WTC11 (cell line): ENCODE measurements around the gene KDM3B. TPM values are rescaled to one million over a fixed set of nuclear protein-coding genes. Genes with fewer than 3 reads are reported as not detected.

Experiments
- ATAC-seq: fragments of 200-7000 bp; cut with Tn5 transposase; 2 replicates; pipeline ENCODE4 v1.10.0; 2021; ENCODE audit warnings: mild to moderate bottlenecking, moderate library complexity
- CTCF ChIA-PET: fragments of 300-600 bp; sonication (Branson Sonifier 250); formaldehyde crosslinking; loops from one replicate; lab custom pipeline; 2021; ENCODE audit warnings: antibody characterized with exemption; lab: Charles Lee
- POLR2A ChIA-PET: fragments of 350-600 bp; sonication (Branson Sonifier 250); formaldehyde crosslinking; loops from one replicate; lab custom pipeline; 2021; ENCODE audit warnings: antibody characterized with exemption; lab: Charles Lee
- DNase-seq: peaks from one replicate; pipeline ENCODE4 v3.0.0; 2021; ENCODE audit warnings: low spot score
- H3K27ac Mint-ChIP-seq: 2 replicates; pipeline ENCODE4 v1.8.0; 2021; ENCODE audit warnings: mixed read lengths
- H3K27me3 Mint-ChIP-seq: 2 replicates; pipeline ENCODE4 v1.8.0; 2021; ENCODE audit warnings: low read depth, mild to moderate bottlenecking, moderate library complexity, mixed read lengths
- H3K36me3 Mint-ChIP-seq: 2 replicates; pipeline ENCODE4 v1.8.0; 2021; ENCODE audit warnings: mixed read lengths
- H3K4me1 Mint-ChIP-seq: 2 replicates; pipeline ENCODE4 v1.8.0; 2022; ENCODE audit warnings: mixed read lengths
- H3K4me3 Mint-ChIP-seq: 2 replicates; pipeline ENCODE4 v1.8.0; 2021; ENCODE audit warnings: mild to moderate bottlenecking, moderate library complexity, mixed read lengths
- H3K9me3 Mint-ChIP-seq: 2 replicates; pipeline ENCODE4 v1.8.0; 2021; ENCODE audit warnings: mixed read lengths
- CBFB ChIP-seq: sonication (generic); formaldehyde crosslinking; IDR thresholded peaks from 2 replicates; pipeline ENCODE4 v1.8.1; 2022; ENCODE audit warnings: mild to moderate bottlenecking, low read depth, missing genetic modification reagents
- ELF4 ChIP-seq: sonication (generic); formaldehyde crosslinking; IDR thresholded peaks from 2 replicates; pipeline ENCODE4 v1.8.1; 2022; ENCODE audit warnings: low read depth, mild to moderate bottlenecking, moderate library complexity, missing genetic modification reagents
- HMGA2 ChIP-seq: fragments of 250-450 bp; sonication (Bioruptor Pico); IDR thresholded peaks from 2 replicates; pipeline ENCODE4 v1.4.0; 2021; ENCODE audit warnings: mild to moderate bottlenecking, moderate library complexity
- IRF2 ChIP-seq: sonication (generic); formaldehyde crosslinking; IDR thresholded peaks from 2 replicates; pipeline ENCODE4 v1.8.0; 2022; ENCODE audit warnings: low read depth, missing genetic modification reagents, borderline replicate concordance
- MXD4 ChIP-seq: fragments of 250-450 bp; sonication (Bioruptor Pico); IDR thresholded peaks from 2 replicates; pipeline ENCODE4 v1.8.0; 2021; ENCODE audit warnings: mild to moderate bottlenecking, moderate library complexity, borderline replicate concordance
- NFYB ChIP-seq: sonication (generic); formaldehyde crosslinking; conservative IDR thresholded peaks from 2 replicates; pipeline ENCODE4 v1.8.0; 2022; ENCODE audit warnings: low read depth, missing genetic modification reagents
- NR1H2 ChIP-seq: sonication (generic); formaldehyde crosslinking; IDR thresholded peaks from 2 replicates; pipeline ENCODE4 v1.9.0; 2021; ENCODE audit warnings: mild to moderate bottlenecking, moderate library complexity, missing genetic modification reagents
- NR3C1 ChIP-seq: sonication (generic); formaldehyde crosslinking; conservative IDR thresholded peaks from 2 replicates; pipeline ENCODE4 v1.8.1; 2023; ENCODE audit warnings: low read depth, mild to moderate bottlenecking, missing genetic modification reagents
- SMAD3 ChIP-seq: sonication (generic); formaldehyde crosslinking; IDR thresholded peaks from 2 replicates; pipeline ENCODE4 v1.8.0; 2022; ENCODE audit warnings: missing genetic modification reagents, mild to moderate bottlenecking, borderline replicate concordance
- SMAD4 ChIP-seq: sonication (generic); formaldehyde crosslinking; IDR thresholded peaks from 2 replicates; pipeline ENCODE4 v1.8.0; 2022; ENCODE audit warnings: mild to moderate bottlenecking, missing genetic modification reagents
- SP1 ChIP-seq: sonication (generic); formaldehyde crosslinking; conservative IDR thresholded peaks from 2 replicates; pipeline ENCODE4 v1.8.1; 2022; ENCODE audit warnings: missing genetic modification reagents
- TCF7 ChIP-seq: sonication (generic); formaldehyde crosslinking; IDR thresholded peaks from 2 replicates; pipeline ENCODE4 v1.8.0; 2022; ENCODE audit warnings: mild to moderate bottlenecking, low read depth, missing genetic modification reagents, moderate library complexity
- ZNF121 ChIP-seq: sonication (generic); formaldehyde crosslinking; IDR thresholded peaks from 2 replicates; pipeline ENCODE4 v1.8.0; 2023; ENCODE audit warnings: missing genetic modification reagents
- total RNA-seq: library from RNA; stranded (reverse); gene quantifications from 3 replicates; pipeline ENCODE4 v1.2.3, GENCODE V29; 2021
- TF ChIP-seq, protein P1 (sequence below): fragments of 250-450 bp; sonication (Bioruptor Pico); conservative IDR thresholded peaks from 2 replicates; pipeline ENCODE4 v1.9.0; 2021; ENCODE audit warnings: mild to moderate bottlenecking
- TF ChIP-seq, protein P2 (sequence below): sonication (generic); formaldehyde crosslinking; IDR thresholded peaks from 2 replicates; pipeline ENCODE4 v1.8.0; 2022; ENCODE audit warnings: mild to moderate bottlenecking, missing genetic modification reagents
- TF ChIP-seq, protein P3 (sequence below): fragments of 250-450 bp; sonication (Bioruptor Pico); IDR thresholded peaks from 2 replicates; pipeline ENCODE4 v1.9.0; 2021; ENCODE audit warnings: moderate library complexity, mild to moderate bottlenecking, inconsistent platforms, borderline replicate concordance
- TF ChIP-seq, protein P4 (sequence below): sonication (generic); formaldehyde crosslinking; conservative IDR thresholded peaks from 2 replicates; pipeline ENCODE4 v1.8.1; 2023; ENCODE audit warnings: mild to moderate bottlenecking, low read depth, missing genetic modification reagents, moderate library complexity
- TF ChIP-seq, protein P5 (sequence below): sonication (generic); formaldehyde crosslinking; IDR thresholded peaks from 2 replicates; pipeline ENCODE4 v1.8.0; 2022; ENCODE audit warnings: mild to moderate bottlenecking, missing genetic modification reagents
- TF ChIP-seq, protein P6 (sequence below): sonication (generic); formaldehyde crosslinking; IDR thresholded peaks from 2 replicates; pipeline ENCODE4 v1.8.1; 2023; ENCODE audit warnings: mild to moderate bottlenecking, missing genetic modification reagents, moderate library complexity

Gene KDM3B
- total RNA-seq, 1 experiment from 2014 or later: 87.9 TPM

DNA sequence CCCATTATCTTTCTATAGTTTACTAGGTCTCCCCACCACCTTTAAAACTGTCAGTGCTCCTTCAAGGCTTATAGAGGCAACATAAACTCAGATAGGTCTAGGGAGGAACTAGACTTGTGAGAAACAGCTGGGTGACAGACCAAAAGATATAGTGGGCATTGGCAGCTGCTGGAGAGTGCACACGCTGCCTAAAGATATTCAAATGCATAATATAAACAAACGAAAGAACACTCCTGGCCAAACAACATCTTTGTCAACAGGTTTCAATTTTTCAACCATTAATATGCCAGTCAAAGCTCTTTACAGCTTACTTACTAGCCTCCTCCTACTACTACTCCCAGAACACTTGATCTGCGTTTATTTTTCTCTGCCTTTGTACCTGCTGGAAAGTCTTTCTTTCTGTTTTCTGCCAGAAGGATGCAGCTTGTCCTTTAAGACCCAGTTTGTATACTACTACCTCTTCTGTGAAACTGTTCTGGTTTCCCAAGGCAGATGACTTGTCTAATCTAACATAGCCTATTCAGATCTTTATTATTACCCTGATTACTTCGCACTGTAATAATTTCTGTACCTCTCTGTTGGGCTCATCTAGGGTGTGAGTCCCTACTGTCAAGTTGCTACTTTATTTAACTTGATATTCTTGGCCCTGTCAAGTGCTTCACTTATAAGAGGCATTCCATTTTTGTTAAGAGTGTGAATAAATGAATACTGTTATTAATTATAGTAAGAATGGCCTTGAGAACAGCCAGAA, 14.3 kb downstream of the KDM3B start (continued):
- no peak for TF ChIP-seq NFYB (CRISPR knock-in tag)
- TF ChIP-seq ZNF121 (CRISPR knock-in tag): no peak
- TF ChIP-seq HMGA2 (CRISPR knock-in tag): no peak
- TF ChIP-seq, all 79 proteins: peak for 0

DNA sequence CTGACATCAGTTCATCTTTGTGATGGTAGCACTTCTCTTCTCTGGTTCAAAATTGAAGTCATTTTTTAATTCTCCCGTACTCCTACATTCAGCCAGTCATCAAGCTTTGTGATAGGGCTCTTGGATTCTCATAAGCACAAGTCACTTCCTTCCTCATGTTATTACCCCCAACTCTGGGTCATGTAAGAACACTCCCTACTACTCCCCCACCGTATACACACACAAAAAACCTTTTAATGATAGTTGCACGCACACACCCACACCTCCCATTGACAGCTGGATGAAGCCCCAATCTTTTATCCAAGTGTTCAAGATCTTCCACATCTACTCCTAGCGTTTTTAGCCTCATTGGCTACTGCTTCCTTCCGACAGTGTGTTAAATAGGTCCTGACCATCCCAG, 16.8 kb downstream of the KDM3B start:
- no peak for ATAC-seq
- no peak overlapping the region for H3K4me3 Mint-ChIP-seq
- H3K27me3 Mint-ChIP-seq: no peaks in the 10 kb centered on the region
- H3K9me3 Mint-ChIP-seq: no peaks in the 10 kb centered on the region
- TF ChIP-seq TCF7 (CRISPR knock-in tag): no peak
- no peak for TF ChIP-seq SMAD3 (CRISPR knock-in tag)
- TF ChIP-seq, protein P1, sequence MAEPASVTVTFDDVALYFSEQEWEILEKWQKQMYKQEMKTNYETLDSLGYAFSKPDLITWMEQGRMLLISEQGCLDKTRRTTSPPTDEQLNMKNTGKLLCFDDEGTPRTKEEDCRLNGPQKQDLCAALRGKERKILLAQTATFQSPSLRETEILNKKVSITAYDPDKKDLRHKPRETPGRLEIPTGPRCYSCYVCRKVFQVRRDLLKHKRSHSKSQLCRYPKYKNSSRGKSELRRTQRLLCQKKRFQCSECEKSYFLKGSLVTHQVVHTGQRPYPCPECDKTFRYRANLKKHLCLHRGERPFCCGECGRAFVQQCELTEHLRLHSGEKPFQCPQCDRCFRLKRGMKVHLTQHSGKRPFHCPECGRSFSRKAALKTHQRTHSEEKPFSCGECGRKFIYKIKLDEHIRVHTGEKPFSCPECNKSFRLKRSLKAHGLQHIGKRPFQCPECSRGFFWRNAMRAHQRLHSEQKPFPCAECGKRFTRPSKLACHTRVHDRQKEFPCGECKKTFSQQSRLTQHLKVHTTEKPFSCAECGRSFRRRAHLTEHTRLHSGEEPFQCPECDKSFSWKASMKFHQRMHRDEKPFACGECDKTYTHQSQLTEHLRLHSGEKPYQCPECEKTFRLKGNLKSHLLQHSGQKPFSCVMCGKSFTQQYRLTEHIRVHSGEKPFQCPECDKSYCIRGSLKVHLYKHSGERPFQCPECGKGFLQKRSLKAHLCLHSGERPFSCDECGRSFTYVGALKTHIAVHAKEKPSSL: no peak
- TF ChIP-seq NR3C1 (CRISPR knock-in tag): no peak
- TF ChIP-seq CBFB (CRISPR knock-in tag): no peak
- no peak for TF ChIP-seq ZNF121 (CRISPR knock-in tag)
- TF ChIP-seq NR1H2 (CRISPR knock-in tag): no peak
- no peak for TF ChIP-seq IRF2 (CRISPR knock-in tag)
- TF ChIP-seq, protein P2, sequence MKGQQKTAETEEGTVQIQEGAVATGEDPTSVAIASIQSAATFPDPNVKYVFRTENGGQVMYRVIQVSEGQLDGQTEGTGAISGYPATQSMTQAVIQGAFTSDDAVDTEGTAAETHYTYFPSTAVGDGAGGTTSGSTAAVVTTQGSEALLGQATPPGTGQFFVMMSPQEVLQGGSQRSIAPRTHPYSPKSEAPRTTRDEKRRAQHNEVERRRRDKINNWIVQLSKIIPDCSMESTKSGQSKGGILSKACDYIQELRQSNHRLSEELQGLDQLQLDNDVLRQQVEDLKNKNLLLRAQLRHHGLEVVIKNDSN (CRISPR knock-in tag): no peak
- TF ChIP-seq SP1 (CRISPR knock-in tag): no peak
- TF ChIP-seq SMAD4 (CRISPR knock-in tag): no peak
- H3K36me3 Mint-ChIP-seq: peaks cover 10% of the 10 kb centered on the region
- CTCF ChIA-PET: interaction anchor here (1.3 to 7.7 kb wide), 2 partner anchors 16 to 81 kb away, joined by 4 to 69 read pairs; partner anchors contain the start of gene KDM3B
- peaks cover 4% of the 10 kb centered on the region for H3K4me1 Mint-ChIP-seq
- H3K27ac Mint-ChIP-seq: peak overlapping the region; percentile 58
- POLR2A ChIA-PET: no interaction called here
- DNase-seq: no peak

DNA sequence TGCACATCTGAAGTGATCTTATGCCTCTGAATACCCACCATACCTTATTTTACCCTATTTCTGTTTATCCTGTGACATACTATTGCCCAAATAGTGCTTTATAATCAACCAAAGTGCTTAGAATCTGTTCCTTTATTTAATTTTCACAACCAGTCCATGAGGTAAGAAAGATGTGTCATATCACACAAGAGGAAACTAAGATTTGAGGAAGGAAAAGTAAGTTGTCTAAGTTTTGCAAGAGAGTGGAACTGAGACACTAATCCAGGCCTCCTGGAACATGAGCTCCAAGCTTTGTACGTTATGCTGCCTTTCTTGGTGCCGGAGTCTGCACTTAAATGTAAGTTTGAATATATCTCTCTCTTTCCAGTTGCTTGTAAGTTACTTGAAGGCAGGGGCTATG, 17.2 kb downstream of the KDM3B start:
- no peaks in the 10 kb centered on the region for H3K9me3 Mint-ChIP-seq
- CTCF ChIA-PET: interaction anchor here (1.3 to 7.7 kb wide), 2 partner anchors 16 to 80 kb away, joined by 4 to 69 read pairs; partner anchors contain the start of gene KDM3B
- H3K4me1 Mint-ChIP-seq: no peaks in the 10 kb centered on the region
- ATAC-seq (no peak), DNase-seq (no peak)
- TF ChIP-seq, protein P3, sequence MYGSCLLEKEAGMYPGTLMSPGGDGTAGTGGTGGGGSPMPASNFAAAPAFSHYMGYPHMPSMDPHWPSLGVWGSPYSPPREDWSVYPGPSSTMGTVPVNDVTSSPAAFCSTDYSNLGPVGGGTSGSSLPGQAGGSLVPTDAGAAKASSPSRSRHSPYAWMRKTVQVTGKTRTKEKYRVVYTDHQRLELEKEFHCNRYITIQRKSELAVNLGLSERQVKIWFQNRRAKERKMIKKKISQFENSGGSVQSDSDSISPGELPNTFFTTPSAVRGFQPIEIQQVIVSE (CRISPR knock-in tag): no peak
- TF ChIP-seq, protein P4, sequence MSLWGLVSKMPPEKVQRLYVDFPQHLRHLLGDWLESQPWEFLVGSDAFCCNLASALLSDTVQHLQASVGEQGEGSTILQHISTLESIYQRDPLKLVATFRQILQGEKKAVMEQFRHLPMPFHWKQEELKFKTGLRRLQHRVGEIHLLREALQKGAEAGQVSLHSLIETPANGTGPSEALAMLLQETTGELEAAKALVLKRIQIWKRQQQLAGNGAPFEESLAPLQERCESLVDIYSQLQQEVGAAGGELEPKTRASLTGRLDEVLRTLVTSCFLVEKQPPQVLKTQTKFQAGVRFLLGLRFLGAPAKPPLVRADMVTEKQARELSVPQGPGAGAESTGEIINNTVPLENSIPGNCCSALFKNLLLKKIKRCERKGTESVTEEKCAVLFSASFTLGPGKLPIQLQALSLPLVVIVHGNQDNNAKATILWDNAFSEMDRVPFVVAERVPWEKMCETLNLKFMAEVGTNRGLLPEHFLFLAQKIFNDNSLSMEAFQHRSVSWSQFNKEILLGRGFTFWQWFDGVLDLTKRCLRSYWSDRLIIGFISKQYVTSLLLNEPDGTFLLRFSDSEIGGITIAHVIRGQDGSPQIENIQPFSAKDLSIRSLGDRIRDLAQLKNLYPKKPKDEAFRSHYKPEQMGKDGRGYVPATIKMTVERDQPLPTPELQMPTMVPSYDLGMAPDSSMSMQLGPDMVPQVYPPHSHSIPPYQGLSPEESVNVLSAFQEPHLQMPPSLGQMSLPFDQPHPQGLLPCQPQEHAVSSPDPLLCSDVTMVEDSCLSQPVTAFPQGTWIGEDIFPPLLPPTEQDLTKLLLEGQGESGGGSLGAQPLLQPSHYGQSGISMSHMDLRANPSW: no peak
- TF ChIP-seq, protein P5, sequence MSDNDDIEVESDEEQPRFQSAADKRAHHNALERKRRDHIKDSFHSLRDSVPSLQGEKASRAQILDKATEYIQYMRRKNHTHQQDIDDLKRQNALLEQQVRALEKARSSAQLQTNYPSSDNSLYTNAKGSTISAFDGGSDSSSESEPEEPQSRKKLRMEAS (CRISPR knock-in tag): no peak
- TF ChIP-seq ELF4 (CRISPR knock-in tag): no peak
- TF ChIP-seq, protein P2 (CRISPR knock-in tag): no peak
- no peak for TF ChIP-seq MXD4 (CRISPR knock-in tag)
- TF ChIP-seq NR1H2 (CRISPR knock-in tag): no peak
- TF ChIP-seq, protein P6, sequence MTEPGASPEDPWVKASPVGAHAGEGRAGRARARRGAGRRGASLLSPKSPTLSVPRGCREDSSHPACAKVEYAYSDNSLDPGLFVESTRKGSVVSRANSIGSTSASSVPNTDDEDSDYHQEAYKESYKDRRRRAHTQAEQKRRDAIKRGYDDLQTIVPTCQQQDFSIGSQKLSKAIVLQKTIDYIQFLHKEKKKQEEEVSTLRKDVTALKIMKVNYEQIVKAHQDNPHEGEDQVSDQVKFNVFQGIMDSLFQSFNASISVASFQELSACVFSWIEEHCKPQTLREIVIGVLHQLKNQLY (CRISPR knock-in tag): no peak
- TF ChIP-seq SP1 (CRISPR knock-in tag): no peak
- H3K27me3 Mint-ChIP-seq: no peaks in the 10 kb centered on the region
- POLR2A ChIA-PET: no interaction called here
- H3K27ac Mint-ChIP-seq: no peak overlapping the region; the same call in 1 of the 2 replicates
- peaks cover 12% of the 10 kb centered on the region for H3K36me3 Mint-ChIP-seq
- no peak overlapping the region for H3K4me3 Mint-ChIP-seq
